Neural crest cell (in vitro differentiated cells): ENCODE data around the gene DOK3. TPM values are rescaled to one million over a fixed set of nuclear protein-coding genes. Genes with fewer than 3 reads are reported as not detected.
A peak's percentile ranks its signal among the peaks of the same experiment; 100 is the strongest.
"Not testable (repeated sequence)": the region's sequence is repeated elsewhere in the genome, so short reads cannot be mapped to it uniquely, and the experiment has no call there.

ENCODE experiments used
- DNase-seq: peaks from one replicate; pipeline ENCODE4 v3.0.0; 2021; ENCODE audit warnings: low read depth, mixed read lengths, low spot score
- H3K27ac Mint-ChIP-seq: one replicate; pipeline ENCODE4 v1.8.0; 2021; ENCODE audit warnings: mild to moderate bottlenecking, mixed read lengths; ENCODE audit not compliant: unreplicated experiment
- H3K27me3 Mint-ChIP-seq: 2 replicates; pipeline ENCODE4 v1.8.0; 2021; ENCODE audit warnings: low read depth, mild to moderate bottlenecking, mixed read lengths
- H3K36me3 Mint-ChIP-seq: 2 replicates; pipeline ENCODE4 v1.8.0; 2021; ENCODE audit warnings: low read depth, mild to moderate bottlenecking, mixed read lengths
- H3K4me1 Mint-ChIP-seq: 2 replicates; pipeline ENCODE4 v1.8.0; 2021; ENCODE audit warnings: mixed read lengths
- H3K4me3 Mint-ChIP-seq: one replicate; pipeline ENCODE4 v1.8.0; 2021; ENCODE audit warnings: mild to moderate bottlenecking, mixed read lengths
- H3K9me3 Mint-ChIP-seq: 2 replicates; pipeline ENCODE4 v1.8.0; 2021; ENCODE audit warnings: mixed read lengths
- total RNA-seq: library from RNA; stranded (reverse); gene quantifications from 2 replicates; pipeline ENCODE4 v1.2.1, GENCODE V29; 2021
- TF ChIP-seq, protein P1 (sequence below): fragments of 200-600 bp; sonication (generic); conservative IDR thresholded peaks from 2 replicates; pipeline ENCODE4 v1.5.0; 2021; ENCODE audit warnings: antibody characterized with exemption, mild to moderate bottlenecking

Gene DOK3
- total RNA-seq, 1 donor from 2014 or later = 11.4 TPM

DNA sequence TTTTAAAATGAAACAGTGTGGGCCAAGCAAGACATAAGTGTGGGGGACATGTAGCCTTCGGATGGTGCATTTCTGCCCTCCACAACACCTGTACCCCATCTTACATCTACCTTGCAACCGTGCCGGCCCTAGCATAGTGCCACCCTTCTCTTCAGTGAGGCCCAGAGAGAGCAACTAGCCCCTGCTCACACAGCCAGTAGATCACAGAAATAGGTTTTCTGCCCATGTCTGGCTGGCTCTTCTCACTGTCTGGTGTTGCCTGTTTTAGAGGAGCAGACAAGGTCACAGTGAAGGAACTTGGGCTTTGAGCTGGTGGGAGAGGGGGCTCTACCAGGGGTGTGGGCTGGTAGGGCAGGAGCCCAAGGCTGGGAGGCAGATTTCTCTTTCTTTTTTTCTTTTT is 23.4 kb downstream of the DOK3 start:
- TF ChIP-seq, protein P1, sequence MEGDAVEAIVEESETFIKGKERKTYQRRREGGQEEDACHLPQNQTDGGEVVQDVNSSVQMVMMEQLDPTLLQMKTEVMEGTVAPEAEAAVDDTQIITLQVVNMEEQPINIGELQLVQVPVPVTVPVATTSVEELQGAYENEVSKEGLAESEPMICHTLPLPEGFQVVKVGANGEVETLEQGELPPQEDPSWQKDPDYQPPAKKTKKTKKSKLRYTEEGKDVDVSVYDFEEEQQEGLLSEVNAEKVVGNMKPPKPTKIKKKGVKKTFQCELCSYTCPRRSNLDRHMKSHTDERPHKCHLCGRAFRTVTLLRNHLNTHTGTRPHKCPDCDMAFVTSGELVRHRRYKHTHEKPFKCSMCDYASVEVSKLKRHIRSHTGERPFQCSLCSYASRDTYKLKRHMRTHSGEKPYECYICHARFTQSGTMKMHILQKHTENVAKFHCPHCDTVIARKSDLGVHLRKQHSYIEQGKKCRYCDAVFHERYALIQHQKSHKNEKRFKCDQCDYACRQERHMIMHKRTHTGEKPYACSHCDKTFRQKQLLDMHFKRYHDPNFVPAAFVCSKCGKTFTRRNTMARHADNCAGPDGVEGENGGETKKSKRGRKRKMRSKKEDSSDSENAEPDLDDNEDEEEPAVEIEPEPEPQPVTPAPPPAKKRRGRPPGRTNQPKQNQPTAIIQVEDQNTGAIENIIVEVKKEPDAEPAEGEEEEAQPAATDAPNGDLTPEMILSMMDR = no peak
- peaks cover 2% of the 10 kb centered on the region for H3K36me3 Mint-ChIP-seq
- no peaks in the 10 kb centered on the region for H3K27me3 Mint-ChIP-seq
- no peaks in the 10 kb centered on the region for H3K4me1 Mint-ChIP-seq
- no peak overlapping the region for H3K4me3 Mint-ChIP-seq
- H3K9me3 Mint-ChIP-seq = no peaks in the 10 kb centered on the region
- no peak for DNase-seq
- no peak overlapping the region for H3K27ac Mint-ChIP-seq

DNA sequence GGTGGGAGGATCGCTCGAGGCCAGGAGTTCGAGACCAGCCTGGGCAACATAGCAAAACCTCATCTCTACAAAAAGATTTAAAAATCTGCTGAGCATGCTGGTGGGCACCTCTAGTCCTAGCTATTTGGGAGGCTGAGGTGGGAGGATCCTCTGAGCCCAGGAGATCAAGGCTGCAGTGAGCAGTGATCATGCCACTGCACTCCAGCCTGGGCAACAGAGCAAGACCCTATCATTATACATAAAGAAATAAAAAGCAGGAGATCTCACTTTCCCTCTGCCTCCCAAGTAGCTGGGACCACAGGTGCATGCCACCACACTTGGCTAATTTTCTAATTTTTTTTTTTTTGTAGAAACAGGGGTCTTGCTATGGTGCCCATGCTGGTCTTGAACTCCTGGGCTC is 23.9 kb downstream of the DOK3 start:
- not testable (repeated sequence) for H3K4me3 Mint-ChIP-seq, DNase-seq, H3K36me3 Mint-ChIP-seq, H3K27me3 Mint-ChIP-seq, H3K27ac Mint-ChIP-seq, H3K4me1 Mint-ChIP-seq, H3K9me3 Mint-ChIP-seq

DNA sequence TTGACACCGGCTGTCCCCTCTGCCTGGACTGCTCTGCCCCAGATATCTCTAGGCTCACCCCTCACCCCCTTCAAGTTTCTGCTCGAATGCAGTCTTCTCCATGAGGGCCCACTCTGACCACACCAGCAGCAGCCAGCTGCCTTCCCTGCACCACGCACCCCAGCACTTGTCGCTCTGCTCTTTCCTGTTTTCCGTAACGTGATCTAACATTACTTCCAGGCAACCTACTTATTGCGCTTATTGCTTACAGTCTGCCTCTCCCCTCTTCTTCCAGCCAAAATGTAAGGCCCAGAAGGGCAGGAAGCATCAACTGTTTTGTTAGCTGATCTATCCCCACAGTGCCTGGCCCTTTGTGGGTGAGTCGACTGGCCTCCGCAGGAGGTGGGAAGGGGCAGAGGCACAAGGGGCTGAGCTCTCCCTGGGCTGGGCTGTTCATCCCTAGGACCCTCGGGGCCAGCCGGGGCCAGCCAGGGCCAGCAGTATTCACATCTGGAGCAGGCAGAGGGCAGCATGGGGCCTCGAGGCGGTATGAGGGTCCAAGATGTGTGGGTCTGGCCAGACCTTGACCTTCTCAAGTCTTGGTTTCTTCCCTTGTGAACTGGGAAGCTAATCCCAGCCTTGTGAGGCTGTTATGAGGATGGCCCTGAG is 24.6 kb downstream of the DOK3 start:
- no peaks in the 10 kb centered on the region for H3K9me3 Mint-ChIP-seq
- peak overlapping the region; percentile 44 for H3K27ac Mint-ChIP-seq
- TF ChIP-seq, protein P1 = no peak
- no peak for DNase-seq
- no peaks in the 10 kb centered on the region for H3K27me3 Mint-ChIP-seq
- H3K4me1 Mint-ChIP-seq = peaks cover 2% of the 10 kb centered on the region
- peaks cover 1% of the 10 kb centered on the region for H3K36me3 Mint-ChIP-seq
- H3K4me3 Mint-ChIP-seq = peak overlapping the region; percentile 56

DNA sequence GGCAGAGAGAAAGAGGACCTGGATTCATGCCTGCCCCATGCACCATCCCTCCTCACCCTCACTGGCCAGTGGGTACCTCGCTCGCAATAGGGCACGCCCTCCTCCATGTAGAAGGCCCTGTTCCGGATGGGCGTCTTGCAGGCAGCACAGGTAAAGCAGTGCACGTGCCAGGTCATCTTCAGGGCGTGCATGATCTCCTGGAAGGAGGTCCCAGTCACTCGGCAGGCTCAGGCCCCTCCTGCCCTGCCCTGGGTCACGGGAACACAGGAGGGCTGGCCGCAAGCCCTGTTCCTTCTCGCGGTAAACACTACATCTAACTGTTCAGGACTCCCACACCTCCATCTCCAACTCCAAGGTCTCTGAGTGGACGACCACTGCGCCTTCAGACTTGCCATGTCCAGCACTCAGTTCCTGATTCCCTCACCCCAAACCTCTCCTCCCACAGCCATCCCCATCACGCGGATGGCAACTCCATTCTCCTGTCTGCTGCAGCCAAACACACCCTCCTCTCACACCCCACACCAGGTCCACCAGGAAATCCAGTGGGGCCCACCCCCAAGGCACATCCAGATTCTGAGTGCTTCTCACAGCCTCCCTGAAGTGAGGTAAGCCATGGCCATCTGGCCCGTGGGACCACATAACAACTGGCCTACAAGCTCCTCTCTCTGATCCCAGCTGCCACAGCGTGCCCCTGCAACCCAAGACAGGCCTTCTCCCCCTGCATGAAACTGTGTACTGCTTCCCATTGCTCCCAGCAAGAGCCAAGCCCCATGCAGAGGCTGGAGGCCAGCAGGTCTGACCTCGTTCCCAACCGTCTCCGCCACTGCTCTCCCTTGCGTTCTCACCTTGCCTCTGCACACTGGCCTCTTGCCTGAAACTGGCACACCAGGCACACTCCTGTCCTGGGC is 25.4 kb downstream of the DOK3 start:
- TF ChIP-seq, protein P1 = no peak
- H3K27ac Mint-ChIP-seq = peak overlapping the region; percentile 84
- no peaks in the 10 kb centered on the region for H3K36me3 Mint-ChIP-seq
- H3K27me3 Mint-ChIP-seq = no peaks in the 10 kb centered on the region
- DNase-seq = no peak
- no peaks in the 10 kb centered on the region for H3K9me3 Mint-ChIP-seq
- H3K4me3 Mint-ChIP-seq = peak overlapping the region; percentile 56
- peaks cover 9% of the 10 kb centered on the region for H3K4me1 Mint-ChIP-seq

DNA sequence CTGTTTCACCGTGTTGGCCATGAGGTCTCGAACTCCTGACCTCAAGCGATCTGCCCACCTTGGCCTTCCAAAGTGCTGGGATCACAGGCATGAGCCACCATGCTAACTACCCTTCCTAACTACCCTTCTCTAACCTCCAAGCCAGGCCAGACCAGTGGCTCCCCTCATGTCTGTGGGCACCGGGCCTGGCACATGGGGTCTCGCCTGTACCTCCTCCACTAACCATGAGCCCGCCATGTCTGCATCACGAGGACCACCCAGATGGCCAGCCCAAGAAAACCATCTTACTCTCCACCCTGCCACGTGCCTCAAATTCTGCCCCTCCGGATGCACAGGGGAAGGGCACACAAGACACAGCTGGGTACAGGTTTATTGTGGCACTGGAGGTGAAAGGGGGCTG is 26.6 kb downstream of the DOK3 start:
- DNase-seq = no peak
- H3K27me3 Mint-ChIP-seq = no peaks in the 10 kb centered on the region
- no peak overlapping the region for H3K27ac Mint-ChIP-seq
- H3K36me3 Mint-ChIP-seq = no peaks in the 10 kb centered on the region
- H3K4me3 Mint-ChIP-seq = no peak overlapping the region
- TF ChIP-seq, protein P1 = no peak
- no peaks in the 10 kb centered on the region for H3K9me3 Mint-ChIP-seq
- peaks cover 14% of the 10 kb centered on the region for H3K4me1 Mint-ChIP-seq

DNA sequence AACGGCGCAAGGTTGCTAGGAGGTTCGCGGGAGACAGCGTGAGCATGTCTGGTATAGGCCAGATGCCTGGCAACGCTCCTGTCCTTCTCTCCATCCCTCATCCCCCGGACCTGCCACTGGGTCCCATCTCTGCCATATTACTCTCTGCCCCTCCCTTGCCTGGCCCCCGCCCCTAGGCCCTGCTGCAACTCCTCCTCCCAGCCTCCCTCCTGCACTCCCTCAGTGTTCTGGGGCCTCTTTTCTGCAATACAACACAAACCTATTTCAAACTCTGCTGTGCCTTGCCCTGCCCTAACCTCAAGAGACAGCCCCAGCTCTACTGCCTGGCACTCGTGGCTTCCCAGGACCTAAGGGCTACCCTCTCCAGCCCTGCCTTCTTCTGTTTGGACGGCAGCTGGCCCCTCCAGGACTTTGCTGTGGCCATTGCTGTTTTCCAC is 27.2 kb downstream of the DOK3 start:
- H3K36me3 Mint-ChIP-seq = no peaks in the 10 kb centered on the region
- no peak for DNase-seq
- H3K27ac Mint-ChIP-seq = peak overlapping the region; percentile 62
- H3K4me3 Mint-ChIP-seq = peak overlapping the region; percentile 27
- TF ChIP-seq, protein P1 = no peak
- peaks cover 3% of the 10 kb centered on the region for H3K27me3 Mint-ChIP-seq
- H3K4me1 Mint-ChIP-seq = peaks cover 20% of the 10 kb centered on the region
- H3K9me3 Mint-ChIP-seq = no peaks in the 10 kb centered on the region
